ENCODE data around the gene LIN52.
"Not testable (repeated sequence)": the region's sequence is repeated elsewhere in the genome, so short reads cannot be mapped to it uniquely, and the experiment has no call there.

DNA sequence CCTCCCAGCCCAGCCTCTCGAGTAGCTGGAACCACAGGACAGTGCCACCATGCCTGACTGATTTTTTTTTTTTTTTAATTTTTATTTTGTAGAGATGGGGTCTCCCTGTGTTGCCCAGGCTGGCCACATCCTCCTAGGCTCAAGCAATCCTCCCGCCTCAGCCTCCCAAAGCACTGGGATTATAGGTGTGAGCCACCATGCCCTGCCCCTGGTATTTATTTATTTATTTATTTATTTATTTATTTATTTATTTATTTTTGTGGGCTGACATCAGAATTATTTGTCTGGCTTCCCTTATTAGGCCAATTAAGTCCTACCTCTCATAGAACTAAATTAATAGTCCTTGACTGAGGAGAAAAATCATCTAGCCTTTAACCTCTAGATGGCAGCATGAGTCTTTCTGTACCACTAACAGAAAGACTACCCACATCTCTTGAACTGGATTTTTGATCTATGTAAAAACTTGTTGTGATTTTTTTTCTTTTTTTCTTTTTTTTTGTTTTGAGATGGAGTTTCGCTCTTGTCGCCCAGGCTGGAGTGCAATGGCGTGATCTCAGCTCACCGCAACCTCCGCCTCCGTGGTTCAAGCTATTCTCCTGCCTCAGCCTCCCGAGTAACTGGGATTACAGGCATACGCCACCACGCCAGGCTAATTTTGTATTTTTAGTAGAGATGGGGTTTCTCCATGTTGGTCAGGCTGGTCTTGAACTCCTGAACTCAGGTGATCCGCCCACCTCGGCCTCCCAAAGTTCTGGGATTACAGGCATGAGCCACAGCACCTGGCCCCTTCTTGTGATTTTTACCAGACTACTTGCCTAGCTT lies 26.9 kb downstream of the LIN52 start:
- not testable (repeated sequence) for TF ChIP-seq POLR2A (IDR thresholded peaks at IDR 0.05; ENCODE audit: low read length); CEBPB (IDR thresholded peaks at IDR 0.05)
- TF ChIP-seq, protein P1, sequence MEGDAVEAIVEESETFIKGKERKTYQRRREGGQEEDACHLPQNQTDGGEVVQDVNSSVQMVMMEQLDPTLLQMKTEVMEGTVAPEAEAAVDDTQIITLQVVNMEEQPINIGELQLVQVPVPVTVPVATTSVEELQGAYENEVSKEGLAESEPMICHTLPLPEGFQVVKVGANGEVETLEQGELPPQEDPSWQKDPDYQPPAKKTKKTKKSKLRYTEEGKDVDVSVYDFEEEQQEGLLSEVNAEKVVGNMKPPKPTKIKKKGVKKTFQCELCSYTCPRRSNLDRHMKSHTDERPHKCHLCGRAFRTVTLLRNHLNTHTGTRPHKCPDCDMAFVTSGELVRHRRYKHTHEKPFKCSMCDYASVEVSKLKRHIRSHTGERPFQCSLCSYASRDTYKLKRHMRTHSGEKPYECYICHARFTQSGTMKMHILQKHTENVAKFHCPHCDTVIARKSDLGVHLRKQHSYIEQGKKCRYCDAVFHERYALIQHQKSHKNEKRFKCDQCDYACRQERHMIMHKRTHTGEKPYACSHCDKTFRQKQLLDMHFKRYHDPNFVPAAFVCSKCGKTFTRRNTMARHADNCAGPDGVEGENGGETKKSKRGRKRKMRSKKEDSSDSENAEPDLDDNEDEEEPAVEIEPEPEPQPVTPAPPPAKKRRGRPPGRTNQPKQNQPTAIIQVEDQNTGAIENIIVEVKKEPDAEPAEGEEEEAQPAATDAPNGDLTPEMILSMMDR (IDR thresholded peaks at IDR 0.05), result peak; percentile 74
